ENCODE results near the gene SMIM41.
"Not testable (repeated sequence)": the region's sequence is repeated elsewhere in the genome, so short reads cannot be mapped to it uniquely, and the experiment has no call there.

Gene SMIM41

GRCh38 chr12:52086944-52087835 lies 7.7 kb downstream of the SMIM41 start:
- DNase-seq = no peak

- no peak for DNase-seq
Observed at GRCh38 chr12:52087961-52088820, 8.7 kb downstream of the SMIM41 start.

- DNase-seq = no peak
Observed at GRCh38 chr12:52089491-52089890, 10.0 kb downstream of the SMIM41 start.

GRCh38 chr12:52090291-52090690 lies 10.8 kb downstream of the SMIM41 start:
- no peak for DNase-seq

- DNase-seq = no peak
Observed at GRCh38 chr12:52091061-52091460, 11.6 kb downstream of the SMIM41 start.

GRCh38 chr12:52091869-52092268 lies 12.4 kb downstream of the SMIM41 start:
- no peak for DNase-seq

GRCh38 chr12:52093346-52093745 lies 13.8 kb downstream of the SMIM41 start:
- no peak for DNase-seq

- no peak for DNase-seq
Observed at GRCh38 chr12:52096332-52097044, 17.0 kb downstream of the SMIM41 start.

- no peak for DNase-seq
Observed at GRCh38 chr12:52097045-52097666, 17.7 kb downstream of the SMIM41 start.

- DNase-seq = not testable (repeated sequence)
Observed at GRCh38 chr12:52104431-52105089, 25.1 kb downstream of the SMIM41 start.

- DNase-seq = peak; percentile 55
Observed at GRCh38 chr12:52116222-52117125, 37.0 kb downstream of the SMIM41 start.

- not testable (repeated sequence) for DNase-seq
Observed at GRCh38 chr12:52117806-52118475, 38.4 kb downstream of the SMIM41 start.

- DNase-seq = no peak
Observed at GRCh38 chr12:52119398-52120254, 40.1 kb downstream of the SMIM41 start.

GRCh38 chr12:52120951-52121823 lies 41.7 kb downstream of the SMIM41 start:
- no peak for DNase-seq

GRCh38 chr12:52121824-52122539 lies 42.5 kb downstream of the SMIM41 start:
- DNase-seq = peak; percentile 27

GRCh38 chr12:52122540-52122871 lies 43.0 kb downstream of the SMIM41 start:
- DNase-seq = no peak

GRCh38 chr12:52122904-52123303 lies 43.4 kb downstream of the SMIM41 start:
- no peak for DNase-seq
